SK-N-MC (cell line): ENCODE measurements around the gene TAX1BP1.

Source experiments
- EZH2 ChIP-seq: fragments of 200-600 bp; sonication (generic); IDR thresholded peaks from one replicate; pipeline ENCODE4 v1.6.1; 2017; ENCODE audit warnings: antibody characterized with exemption
- FOXP2 ChIP-seq: optimal IDR thresholded peaks from 2 replicates; pipeline ENCODE3; 2011; ENCODE audit warnings: mild to moderate bottlenecking, moderate library complexity; ENCODE audit not compliant: insufficient read depth; ENCODE audit errors: extremely low read length, control extremely low read depth
- POLR2AphosphoS5 ChIP-seq: IDR thresholded peaks from 2 replicates; pipeline ENCODE4 v1.6.1; 2012; ENCODE audit warnings: mild to moderate bottlenecking, low read depth, low read length, borderline replicate concordance

GRCh38 chr7:27871866-27872265, 131.9 kb downstream of the TAX1BP1 start:
- no peak for TF ChIP-seq POLR2AphosphoS5
- no peak for TF ChIP-seq EZH2
- TF ChIP-seq FOXP2: no peak
